Measurements from ENCODE around the gene KANSL1.

KANSL1 gene

DNA sequence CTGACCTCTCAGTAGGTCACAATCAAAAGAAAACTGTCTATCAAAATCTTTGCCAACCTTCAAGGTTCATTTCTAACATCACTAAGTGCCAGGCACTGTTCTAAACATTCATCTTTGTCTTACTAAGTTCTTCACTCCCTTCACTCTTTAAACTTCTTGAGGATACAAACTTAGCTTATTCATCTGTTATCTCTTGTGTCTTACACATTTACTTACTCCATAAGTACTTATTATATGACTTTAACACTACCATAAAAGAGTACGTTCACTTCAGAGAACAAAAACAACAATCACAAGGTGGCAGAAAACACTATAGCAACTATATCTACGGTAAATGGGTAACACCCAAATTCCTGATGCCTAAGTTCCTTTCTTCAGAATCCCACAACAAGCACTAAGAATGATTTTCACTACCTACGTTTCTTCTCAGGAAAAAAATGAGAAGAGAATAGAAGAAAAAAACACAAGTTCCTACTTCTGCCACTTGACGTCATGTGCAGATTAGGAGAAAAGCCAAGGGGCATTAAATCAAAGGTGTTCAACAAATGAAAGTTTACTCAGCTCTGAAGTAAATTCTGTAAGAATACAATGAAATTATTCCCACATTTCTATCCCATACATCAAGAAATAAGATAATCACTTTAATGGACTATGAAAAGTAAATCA lies 29.2 kb downstream of the KANSL1 start:
- DNase-seq, result no peak

DNA sequence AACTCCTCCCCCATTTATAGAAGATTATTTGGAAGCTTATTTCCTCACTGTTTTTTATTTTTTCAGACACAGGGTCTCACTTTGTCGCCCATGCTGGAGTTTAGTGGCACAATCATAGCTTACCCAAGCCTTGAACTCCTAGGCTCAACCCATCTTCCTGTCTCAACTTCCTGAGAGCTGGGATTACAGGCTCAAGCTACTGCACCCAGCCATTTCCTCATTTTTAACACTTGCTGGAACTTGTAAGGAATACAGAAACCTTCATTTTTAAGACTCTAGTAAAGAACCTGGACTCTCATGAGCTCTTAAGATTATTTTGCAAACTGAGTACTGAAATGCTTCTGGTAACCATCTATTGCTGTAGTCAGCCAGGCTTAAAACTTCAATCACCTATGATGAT lies 29.9 kb downstream of the KANSL1 start:
- DNase-seq, result no peak

DNA sequence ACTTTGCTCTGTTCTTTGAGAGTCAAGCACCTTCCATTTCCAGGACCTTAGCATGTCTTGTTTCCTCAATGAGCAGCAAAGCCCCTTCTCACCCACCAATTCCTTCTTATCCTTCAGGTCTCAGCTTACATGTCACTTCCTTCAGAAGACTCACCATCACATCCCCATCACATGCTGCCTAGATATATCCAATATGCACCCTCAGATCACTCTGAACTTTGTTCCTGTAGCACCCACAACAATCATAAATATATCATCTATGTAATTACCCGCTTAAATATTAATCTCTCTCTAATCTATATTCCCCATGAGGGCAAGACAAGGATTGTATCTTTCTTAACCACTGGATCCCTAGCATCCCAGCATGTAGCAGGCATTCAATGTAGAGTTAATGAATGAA lies 30.4 kb downstream of the KANSL1 start:
- no peak for DNase-seq

DNA sequence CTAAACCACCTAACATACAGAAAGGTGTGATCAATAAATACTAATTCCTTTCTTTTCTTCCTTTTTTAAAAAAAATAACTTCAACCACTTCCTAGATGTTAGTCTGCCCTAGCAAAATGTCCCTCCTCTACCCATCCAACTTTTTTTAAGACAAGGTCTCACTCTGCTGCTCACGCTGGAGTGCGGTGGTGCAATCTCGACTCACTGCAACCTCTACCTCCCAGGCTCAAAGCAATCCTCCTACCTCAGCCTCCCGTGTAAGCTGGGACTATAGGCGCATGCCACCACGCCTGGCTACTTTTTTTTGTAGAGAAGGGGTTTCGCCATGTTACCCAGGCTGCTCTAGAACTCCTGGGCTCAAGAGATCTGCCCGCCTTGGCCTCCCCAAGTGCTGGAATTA lies 33.1 kb downstream of the KANSL1 start:
- DNase-seq, result no peak

DNA sequence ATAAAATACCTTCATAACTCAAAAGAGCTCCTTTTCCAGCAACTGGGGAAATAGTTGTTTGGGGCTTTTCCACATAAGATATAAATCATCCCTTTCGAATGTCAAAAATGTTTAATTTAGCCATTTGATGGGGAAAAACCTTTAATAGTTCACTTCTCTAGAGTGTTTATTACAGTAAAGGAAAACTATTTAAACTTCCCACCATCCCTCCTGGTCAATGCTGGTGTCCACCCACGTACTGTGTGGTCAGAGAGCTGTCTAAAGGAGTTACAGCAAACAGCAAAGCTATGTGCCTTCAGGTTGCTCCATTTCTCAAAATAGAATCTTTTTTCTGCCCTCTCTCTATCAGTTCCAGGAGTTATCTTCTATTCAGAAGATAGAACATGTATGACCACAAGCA lies 33.5 kb downstream of the KANSL1 start:
- DNase-seq, result no peak

DNA sequence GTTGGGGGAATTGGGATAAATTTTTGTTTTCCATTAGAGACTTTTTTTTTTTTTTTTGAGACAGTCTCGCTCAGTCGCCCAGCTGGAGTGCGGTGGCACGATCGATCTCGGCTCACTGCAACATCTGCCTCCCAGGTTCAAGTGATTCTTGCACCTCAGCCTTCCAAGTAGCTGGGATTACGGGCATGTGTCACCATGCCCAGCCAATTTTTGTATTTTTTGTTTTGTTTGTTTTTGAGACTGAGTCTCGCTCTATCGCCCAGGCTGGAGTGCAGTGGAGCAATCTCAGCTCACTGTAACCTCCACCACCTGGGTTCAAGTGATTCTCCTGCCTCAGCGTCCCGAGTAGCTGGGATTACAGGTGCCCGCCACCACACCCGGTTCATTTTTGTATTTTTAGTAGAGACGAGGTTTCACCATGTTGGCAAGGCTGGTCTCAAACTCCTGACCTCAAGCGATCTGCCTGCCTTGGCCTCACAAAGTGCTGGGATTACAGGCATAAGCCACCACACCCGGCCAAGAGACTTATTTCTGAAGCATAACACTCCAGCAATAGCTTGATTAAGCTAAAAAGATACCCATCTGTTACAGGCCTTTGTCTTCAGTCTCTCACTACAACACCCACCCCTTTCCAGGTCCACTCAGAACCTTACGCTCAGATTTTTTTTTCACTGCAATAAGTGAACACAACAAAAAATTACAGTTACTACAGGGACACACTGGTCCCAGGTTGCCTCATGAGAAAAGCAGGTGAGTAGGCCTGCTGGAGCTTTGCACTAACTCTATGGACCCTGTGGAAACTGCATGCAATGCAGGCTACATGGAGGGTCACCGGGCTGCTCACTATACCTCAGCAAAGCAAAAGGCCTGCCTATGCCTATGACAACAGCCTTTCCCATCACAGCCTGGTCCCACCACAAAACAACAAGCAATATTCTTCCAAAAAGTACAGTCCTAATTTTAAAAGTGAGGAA lies 34.6 kb downstream of the KANSL1 start:
- no peak for DNase-seq

DNA sequence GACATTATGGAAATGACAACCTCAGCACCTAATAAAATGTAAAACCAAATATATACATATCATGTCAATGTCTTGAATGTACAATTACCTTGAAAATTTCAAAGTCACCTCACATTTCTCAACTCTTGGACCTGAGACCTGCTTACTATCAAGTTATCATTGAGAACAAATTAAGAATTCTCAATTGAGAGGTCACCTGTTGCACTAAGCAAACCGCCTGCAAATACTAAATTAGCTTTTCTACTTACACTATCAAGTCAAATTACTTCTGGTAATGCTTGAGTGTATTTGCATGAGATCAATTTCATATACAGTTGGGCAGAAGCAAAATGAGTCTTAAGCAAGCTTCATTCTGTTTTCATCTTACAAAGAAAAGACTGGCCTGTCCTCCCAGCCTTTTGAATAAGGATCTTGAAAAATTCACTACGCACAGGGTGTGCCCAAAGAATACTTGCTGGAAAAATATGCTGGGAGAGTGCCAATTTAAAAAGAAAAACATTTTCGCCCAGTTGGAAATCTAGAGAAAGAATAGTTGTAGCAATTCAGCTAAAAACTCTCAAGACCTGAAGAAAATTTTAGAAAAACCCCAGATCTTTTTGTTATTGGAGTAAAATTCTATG lies 35.7 kb downstream of the KANSL1 start:
- DNase-seq, result no peak

DNA sequence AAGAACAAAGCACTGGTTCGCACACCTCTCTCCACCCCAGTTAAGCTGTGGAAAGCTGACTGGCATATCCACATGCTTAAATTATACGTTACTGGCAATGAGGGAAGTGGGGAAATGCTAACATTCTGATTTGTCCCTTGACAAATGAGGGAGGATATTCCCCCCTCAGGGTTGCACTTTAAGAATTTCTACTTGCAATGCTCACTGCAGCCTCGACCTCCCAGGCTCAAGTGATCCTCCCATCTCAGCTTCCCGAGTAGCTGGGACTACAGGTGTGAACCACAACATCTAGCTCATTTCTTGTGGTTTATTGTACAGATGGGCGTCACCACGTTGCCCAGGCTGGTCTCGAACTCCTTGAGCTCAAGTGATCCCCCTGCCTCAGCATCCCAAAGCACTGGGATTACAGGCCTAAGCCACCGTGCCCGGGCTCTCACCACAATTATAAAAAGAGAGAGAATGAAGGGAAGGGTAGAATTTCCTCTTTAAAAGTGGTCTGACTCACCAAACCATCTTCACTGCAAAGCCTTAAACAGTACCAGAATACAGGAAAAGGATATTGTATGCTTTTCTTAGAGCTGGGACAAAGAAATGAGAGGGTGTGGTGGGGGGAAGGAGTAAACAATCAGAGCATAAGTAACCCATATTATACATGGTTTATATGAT lies 38.9 kb downstream of the KANSL1 start:
- no peak for DNase-seq

DNA sequence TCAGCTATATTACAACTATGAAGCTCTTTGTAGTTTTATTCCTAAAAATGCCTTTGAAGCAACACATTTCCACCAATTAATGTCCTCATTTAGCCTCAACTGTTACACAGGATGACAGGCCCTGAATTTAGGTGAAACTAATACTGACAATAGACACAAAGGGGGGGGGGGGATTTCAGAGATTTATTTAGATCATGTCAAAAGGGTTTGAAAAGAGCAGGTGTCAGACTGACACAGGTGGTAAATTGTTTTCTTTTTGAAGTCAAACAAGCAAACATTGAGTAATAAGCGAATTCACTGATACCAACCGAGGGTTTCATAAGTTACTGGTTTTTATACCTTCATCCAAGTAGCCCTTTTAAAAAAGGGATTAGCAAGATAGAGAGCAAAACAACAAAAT lies 40.8 kb downstream of the KANSL1 start:
- no peak for DNase-seq

DNA sequence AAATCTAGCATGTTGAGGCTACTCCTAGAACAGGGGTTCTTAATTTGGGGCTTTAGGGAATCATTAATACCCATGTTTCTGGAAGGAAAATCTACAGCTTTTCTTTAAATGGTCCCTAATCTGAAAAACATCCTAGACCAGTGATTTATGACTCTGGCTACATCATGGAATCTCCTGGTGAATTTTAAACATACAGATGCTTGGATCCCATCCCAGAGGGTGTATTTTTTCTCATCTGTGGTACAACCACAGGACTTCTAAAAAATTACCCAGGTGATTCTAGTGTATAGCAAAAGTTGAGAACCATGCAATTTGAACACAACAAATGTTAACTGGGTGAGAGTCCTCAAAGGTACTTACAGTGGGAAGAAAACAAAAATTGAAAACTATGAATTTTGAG lies 41.5 kb downstream of the KANSL1 start:
- no peak for DNase-seq

DNA sequence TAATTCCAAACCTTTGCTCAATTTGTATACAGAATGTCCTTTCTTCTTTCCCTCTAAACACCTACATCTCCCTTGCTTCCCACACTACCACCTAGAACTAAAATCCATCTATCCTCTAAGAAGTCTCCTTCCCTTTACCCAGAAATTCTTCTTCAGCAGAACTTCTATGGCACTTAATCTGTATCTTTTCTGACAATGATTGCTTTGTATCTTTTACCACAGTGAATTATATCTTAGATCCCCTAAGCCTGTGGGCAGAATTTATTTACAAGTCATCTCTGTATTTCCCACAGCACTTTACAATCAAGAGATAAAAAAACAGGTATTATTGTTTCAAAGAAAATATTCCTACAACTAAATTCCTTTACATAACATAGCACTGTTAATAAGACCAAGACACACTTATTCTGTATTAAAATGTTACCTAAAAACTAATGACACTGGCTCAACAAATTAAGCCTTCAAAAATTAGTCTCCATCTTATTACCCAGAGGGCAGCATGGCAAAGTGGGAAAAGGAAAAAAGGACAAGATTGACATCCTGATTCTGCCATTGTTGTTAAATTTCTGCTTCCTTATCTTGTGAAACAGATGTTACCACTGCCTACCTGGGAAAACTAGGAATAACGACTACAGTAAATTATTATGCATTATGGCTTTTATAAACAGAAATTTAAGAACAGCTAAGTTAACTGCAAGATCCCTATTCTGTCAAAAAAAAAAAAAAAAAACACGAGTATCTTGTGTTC lies 42.8 kb downstream of the KANSL1 start:
- DNase-seq, result no peak

DNA sequence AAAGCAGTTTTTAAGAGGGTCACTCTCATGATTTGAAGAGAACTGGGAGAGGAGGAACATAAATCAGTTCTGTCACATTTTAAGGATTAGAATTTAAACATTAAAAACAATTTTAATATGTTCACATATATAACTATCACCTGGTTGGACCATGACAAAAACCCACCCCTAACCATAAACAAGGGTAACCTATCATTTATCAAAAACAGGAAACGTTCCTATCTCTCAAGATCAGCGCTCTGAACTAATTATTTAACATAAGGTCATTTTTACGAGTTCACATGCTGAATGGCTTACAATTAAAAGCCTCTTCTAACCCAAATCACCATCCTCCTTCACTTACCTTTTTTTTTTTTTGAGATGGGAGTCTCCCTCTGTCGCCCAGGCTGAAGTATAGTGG lies 45.0 kb downstream of the KANSL1 start:
- DNase-seq, result no peak

DNA sequence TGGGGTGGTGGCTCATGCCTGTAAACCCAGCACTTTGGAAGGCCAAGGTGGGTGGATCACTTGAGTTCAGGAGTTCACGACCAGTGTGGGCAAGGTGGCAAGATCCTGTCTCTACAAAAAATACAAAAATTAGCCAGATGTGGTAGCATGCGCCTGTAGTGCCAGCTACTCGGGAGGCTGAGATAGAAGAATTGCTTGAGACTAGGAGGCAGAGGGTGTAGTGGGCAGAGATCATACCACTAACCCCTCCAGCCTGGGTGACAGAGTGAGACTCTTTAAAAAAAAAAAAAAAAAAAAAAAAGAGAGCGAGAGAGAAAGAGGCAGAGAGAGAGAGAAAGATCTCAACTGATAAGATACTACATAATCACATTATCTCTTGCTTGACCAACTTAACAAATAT lies 45.9 kb downstream of the KANSL1 start:
- no peak for DNase-seq

DNA sequence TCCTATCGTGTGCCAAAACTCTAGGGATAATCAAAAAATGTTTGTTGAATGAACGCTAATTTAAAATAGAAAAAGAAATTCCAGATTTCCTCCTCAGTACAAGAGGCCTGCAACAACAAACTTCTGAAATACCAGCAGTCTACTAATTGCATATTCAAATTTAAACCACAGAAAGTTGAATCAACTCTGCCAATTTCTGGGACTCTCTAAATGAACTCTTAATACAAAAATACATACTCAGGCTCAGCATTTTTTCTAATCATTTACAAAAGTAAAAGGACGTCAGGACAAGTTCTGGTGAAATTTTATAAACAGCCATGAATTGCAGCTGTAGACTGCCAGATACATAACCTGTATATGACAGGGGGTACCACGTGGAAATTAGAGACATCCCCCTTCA lies 49.0 kb downstream of the KANSL1 start:
- DNase-seq, result no peak

DNA sequence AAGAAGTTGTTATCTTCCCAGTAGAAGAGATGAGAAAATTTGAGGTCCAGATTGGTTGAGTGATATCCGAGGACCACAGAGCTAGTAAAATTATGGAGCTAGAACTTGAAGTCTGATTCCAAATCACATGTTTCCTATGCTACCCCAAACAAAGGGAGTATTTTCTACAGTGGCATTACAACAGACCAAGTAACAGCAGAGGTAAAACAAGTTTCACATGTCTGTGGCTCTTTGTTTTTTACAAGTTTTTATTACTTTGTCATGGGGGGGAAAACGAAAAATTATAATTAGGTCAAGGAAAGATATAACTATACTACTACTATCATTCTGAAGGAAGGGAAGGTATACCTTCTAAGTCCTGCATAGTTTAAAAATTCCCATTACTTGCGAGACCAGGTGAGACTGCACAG lies 49.4 kb downstream of the KANSL1 start:
- DNase-seq, result no peak

DNA sequence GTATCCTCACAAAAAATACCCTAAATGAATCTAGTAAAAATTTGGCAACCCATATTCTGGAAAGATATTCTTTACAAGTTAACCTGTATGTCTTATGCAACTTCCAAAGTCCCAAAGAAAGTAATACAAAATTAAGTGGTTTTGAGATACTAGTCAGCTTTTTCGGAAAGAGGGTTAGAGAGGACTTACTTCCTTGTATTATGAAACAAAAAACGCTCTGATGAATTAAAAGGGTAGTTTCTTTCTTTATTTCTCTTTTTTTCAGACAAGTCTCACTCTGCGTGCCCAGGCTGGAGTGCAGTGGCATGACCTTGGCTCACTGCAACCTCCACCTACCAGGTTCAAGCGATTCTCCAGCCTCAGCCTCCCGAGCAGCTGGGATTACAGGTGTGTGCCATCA lies 51.6 kb downstream of the KANSL1 start:
- DNase-seq, result no peak

DNA sequence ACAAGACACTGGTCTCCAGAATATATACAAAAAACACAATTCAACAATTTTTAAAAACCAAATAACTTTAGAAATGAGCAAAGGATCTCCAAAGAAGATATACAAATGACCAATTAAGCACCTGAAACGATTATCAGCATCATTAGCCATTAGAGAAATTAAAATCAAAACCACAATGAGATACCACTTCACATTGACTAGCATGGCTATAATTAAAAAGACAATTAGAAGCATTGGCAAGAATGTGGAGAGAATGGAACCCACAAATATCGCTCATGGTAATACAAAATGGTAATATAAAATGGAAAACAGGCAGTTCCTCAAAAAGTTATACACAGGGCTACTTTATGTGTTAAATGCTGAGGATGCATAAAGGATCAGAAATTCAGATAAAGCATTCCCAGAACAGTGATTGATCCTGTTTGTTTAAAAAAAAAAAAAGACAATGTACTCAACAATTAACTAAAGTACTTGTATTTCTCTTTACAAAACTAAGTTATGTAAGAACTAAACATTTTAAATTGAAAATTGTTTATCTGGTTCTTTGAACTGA lies 52.5 kb downstream of the KANSL1 start:
- DNase-seq, result no peak

DNA sequence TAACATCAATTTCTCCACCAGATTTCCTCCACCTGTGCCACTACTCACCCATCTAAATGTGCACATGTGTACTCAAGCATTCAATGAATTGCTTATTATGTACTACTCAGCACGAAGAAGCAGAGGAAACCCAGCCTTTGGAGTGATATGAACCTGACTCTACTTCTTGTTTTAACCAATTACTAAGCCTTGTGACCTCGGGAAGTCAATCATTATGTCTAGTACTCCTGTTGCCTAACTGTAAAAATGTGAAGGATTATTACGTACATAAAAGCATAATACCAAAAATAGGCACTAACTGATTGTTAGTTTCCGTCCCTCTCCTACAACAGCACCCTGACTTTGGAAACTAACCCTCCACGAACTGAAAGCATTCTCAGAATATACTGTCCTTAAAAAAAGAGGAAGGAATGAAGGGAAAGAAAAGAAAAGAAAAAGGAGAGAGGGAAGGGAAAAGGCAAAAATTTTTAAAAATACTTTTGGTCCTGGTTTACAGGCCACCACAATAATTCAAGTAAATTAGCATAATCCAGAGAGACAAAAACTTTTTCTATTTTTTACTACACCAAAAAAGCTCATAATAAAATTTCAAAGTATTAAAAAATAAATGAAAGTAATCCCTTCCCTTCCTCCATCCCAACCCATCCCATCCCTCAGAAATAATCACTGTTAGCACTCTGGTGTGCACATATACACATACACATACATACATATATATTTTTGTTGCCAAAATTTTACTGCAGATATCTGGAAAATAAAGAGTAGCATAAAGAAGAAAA lies 53.6 kb downstream of the KANSL1 start:
- no peak for DNase-seq

DNA sequence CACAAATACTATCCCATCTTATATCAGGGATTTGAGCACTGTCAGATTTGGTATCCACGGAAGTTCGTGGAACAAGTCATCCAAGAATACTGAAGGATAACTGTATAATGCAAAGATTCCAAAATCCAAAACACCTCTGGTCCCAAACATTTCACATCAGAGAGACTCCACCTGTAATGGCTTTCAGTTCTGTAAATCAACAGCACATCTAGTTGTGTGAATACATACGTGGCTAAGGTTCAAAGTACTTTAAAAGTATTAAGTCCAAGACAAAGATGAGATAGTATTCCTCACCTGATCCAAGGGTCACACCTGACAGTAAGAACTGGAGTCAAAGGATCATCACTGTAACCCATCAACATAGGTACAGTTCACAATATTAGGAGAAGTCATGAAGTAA lies 54.8 kb downstream of the KANSL1 start:
- DNase-seq, result no peak

DNA sequence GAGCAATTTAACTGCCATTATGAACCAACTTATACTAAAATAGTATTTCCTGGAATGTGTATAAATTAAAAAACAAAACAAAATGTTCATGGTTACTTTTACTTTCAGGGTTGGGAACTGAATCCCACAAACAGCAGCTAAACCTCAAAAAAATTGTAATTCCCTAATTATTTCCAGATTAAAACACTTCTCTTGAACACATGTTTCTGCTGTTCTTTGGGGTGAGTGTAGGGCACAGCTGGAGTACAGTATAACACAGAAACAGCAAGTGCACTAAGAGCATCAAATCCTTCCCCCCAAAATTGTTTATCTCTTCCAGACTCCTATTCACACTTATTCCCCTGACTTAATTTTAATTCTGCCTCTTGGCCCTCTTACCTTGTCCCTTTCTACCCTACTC lies 56.4 kb downstream of the KANSL1 start:
- DNase-seq, result no peak

DNA sequence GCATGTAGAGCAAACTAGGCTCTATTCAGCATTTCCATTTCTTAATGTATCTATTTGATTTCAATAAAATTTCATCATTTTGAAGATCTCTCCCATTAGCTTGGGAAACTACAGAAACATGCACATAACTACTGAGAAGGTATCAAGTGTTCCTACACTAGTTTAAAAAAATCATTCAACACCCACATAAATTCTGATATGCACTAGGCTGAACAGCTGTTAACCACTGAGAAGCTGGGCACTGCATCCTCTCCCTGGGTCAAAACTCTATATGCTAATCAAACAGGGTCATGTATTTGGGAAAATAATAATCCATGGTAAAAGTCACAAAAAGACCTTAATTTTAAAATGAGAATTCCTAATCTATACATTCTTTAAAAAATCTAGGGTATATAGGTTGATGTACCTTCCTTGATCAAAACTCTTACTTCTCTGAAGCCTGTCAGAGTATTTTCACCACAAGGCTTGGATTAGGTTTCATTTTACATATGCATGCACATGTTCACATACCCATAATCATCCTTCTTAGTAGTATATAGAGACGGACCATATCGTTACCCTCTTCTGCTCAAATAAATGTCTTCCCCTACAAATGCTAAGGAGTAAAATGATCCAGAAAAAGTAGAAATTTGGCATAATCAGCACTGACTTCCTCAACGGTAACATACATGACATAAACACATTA lies 57.2 kb downstream of the KANSL1 start:
- no peak for DNase-seq
